ENCODE results near the gene CASZ1.

- TF ChIP-seq CTCF (IDR thresholded peaks at IDR 0.05): no peak
- TF ChIP-seq EZH2 (IDR thresholded peaks at IDR 0.05): no peak
- TF ChIP-seq EZH2phosphoT487 (IDR thresholded peaks at IDR 0.05): no peak
Measured at GRCh38 chr1:10589074-10589473, 207.4 kb downstream of the CASZ1 start.

All from neural progenitor cell (in vitro differentiated cells).